HCT116 (cell line): Measurements from ENCODE around the gene CPNE5. TPM values are rescaled to one million over a fixed set of nuclear protein-coding genes. Genes with fewer than 3 reads are reported as not detected.
A peak's percentile ranks its signal among the peaks of the same experiment; 100 is the strongest.

Experiments
- ATAC-seq: fragments of 200-7000 bp; cut with Tn5 transposase; 2 replicates; pipeline ENCODE4 v1.9.1; 2020; ENCODE audit warnings: mild to moderate bottlenecking, moderate library complexity
- BruUV-seq: library from RNA; stranded (reverse); fragments of 400-500 nt; replicated peaks from 2 replicates; lab custom pipeline; 2021; lab: Mats Ljungman, UMichigan
- CTCF ChIA-PET: fragments of 300-600 bp; sonication (Branson Sonifier 250); formaldehyde crosslinking; loops from one replicate; lab custom pipeline; 2021; ENCODE audit warnings: antibody characterized with exemption; lab: Charles Lee
- POLR2A ChIA-PET: fragments of 300-600, 350-600 bp; sonication (Branson Sonifier 250); formaldehyde crosslinking; loops from one replicate; lab custom pipeline; 2021; ENCODE audit warnings: antibody characterized with exemption; lab: Charles Lee
- RAD21 ChIA-PET, 2 experiments: fragments of 300-600 bp; sonication (Branson Sonifier 250); formaldehyde crosslinking; loops; one replicate each; lab custom pipeline; 2023; ENCODE audit warnings: low total read pairs in 2 of 2; ENCODE audit not compliant: uncharacterized antibody in 2 of 2, unreplicated experiment in 2 of 2, low non-redundant PET in 1 of 2; lab: Charles Lee
- DNase-seq: peaks from one replicate; pipeline ENCODE4 v3.0.0-alpha.2; 2010; ENCODE audit warnings: low read depth, low spot score
- H2AFZ ChIP-seq: fragments of 200-600 bp; shearing (Covaris generic), sonication (generic); 2 replicates; pipeline ENCODE4 v1.6.1; 2017; ENCODE audit warnings: low read depth, mixed run types, mixed read lengths, antibody characterized with exemption, low read length; ENCODE audit not compliant: poor library complexity, severe bottlenecking
- H3K27ac ChIP-seq: 2 replicates; pipeline ENCODE4 v1.5.1; 2012; ENCODE audit warnings: low read depth, low read length
- H3K27me3 ChIP-seq: fragments of 200-600 bp; sonication (generic); 2 replicates; pipeline ENCODE4 v1.6.1; 2016; ENCODE audit warnings: mixed run types, low read length, mixed read lengths; ENCODE audit not compliant: insufficient read depth
- H3K36me3 ChIP-seq, 2 experiments: fragments of 200-500 bp in 1 of 2; fragments of 200-600 bp in 1 of 2; sonication (Bioruptor generic) in 1 of 2; sonication (generic) in 1 of 2; 2 replicates each; pipeline versions ENCODE4 v1.5.1 to v1.6.1; 2014 to 2016; ENCODE audit warnings: low read length in 2 of 2, inconsistent platforms in 1 of 2, mixed read lengths in 1 of 2, mixed run types in 1 of 2; ENCODE audit not compliant: insufficient read depth in 2 of 2, control insufficient read depth in 1 of 2
- H3K4me1 ChIP-seq, 2 experiments: fragments of 200-600 bp in 1 of 2; sonication (generic) in 1 of 2; 2 replicates each; pipeline versions ENCODE4 v1.5.1 to v1.6.1; 2012 to 2017; ENCODE audit warnings: low read length in 2 of 2, inconsistent platforms in 1 of 2, mild to moderate bottlenecking in 1 of 2, mixed read lengths in 1 of 2, mixed run types in 1 of 2, moderate library complexity in 1 of 2; ENCODE audit not compliant: insufficient read depth in 2 of 2, control insufficient read depth in 1 of 2
- H3K4me2 ChIP-seq: fragments of 200-600 bp; sonication (generic); 2 replicates; pipeline ENCODE4 v1.6.1; 2017; ENCODE audit warnings: mixed run types, low read length, mixed read lengths
- H3K4me3 ChIP-seq, 2 experiments: fragments of 200-600 bp in 1 of 2; sonication (generic) in 1 of 2; replicated peaks in 1 of 2; 2 replicates each; pipeline ENCODE4 v1.5.1; 2011 to 2016; ENCODE audit warnings: low read length in 2 of 2, control low read depth in 1 of 2, low read depth in 1 of 2, mild to moderate bottlenecking in 1 of 2, mixed read lengths in 1 of 2, mixed run types in 1 of 2
- H3K79me2 ChIP-seq: fragments of 200-600 bp; sonication (generic); 2 replicates; pipeline ENCODE4 v1.6.1; 2017; ENCODE audit warnings: mild to moderate bottlenecking, mixed run types, low read length, moderate library complexity, mixed read lengths; ENCODE audit not compliant: insufficient read depth
- H3K9ac ChIP-seq: fragments of 200-600 bp; sonication (generic); 2 replicates; pipeline ENCODE4 v1.6.1; 2016; ENCODE audit warnings: low read length, mixed read lengths
- H3K9me2 ChIP-seq: fragments of 200-600 bp; sonication (generic), shearing (Covaris generic); 2 replicates; pipeline ENCODE4 v1.6.1; 2017; ENCODE audit warnings: mixed run types, mild to moderate bottlenecking, moderate library complexity; ENCODE audit not compliant: insufficient read depth
- H3K9me3 ChIP-seq, 2 experiments: fragments of 200-500 bp in 1 of 2; fragments of 200-600 bp in 1 of 2; sonication (Bioruptor generic) in 1 of 2; sonication (generic) in 1 of 2; 2 replicates each; pipeline ENCODE4 v1.6.1; 2014 to 2017; ENCODE audit warnings: low read length in 2 of 2, mixed read lengths in 2 of 2, inconsistent platforms in 1 of 2, low read depth in 1 of 2, mild to moderate bottlenecking in 1 of 2, mixed run types in 1 of 2, moderate library complexity in 1 of 2; ENCODE audit not compliant: control insufficient read depth in 1 of 2, insufficient read depth in 1 of 2
- H4K20me1 ChIP-seq: fragments of 200-600 bp; sonication (generic), shearing (Covaris generic); 2 replicates; pipeline ENCODE4 v1.6.1; 2017; ENCODE audit warnings: mixed run types, mild to moderate bottlenecking, moderate library complexity; ENCODE audit not compliant: insufficient read depth
- CTCF ChIP-seq, 3 experiments: fragments of 200-600 bp in 1 of 3; sonication (generic) in 1 of 3; IDR thresholded peaks in 2 of 3; conservative IDR thresholded peaks in 1 of 3; 2 replicates each; pipeline ENCODE4 v1.5.1; 2012 to 2017; ENCODE audit warnings: low read depth in 2 of 3, low read length in 2 of 3, antibody characterized with exemption in 1 of 3, borderline replicate concordance in 1 of 3, control low read depth in 1 of 3, mild to moderate bottlenecking in 1 of 3, mixed read lengths in 1 of 3, mixed run types in 1 of 3, moderate library complexity in 1 of 3; ENCODE audit not compliant: insufficient read depth in 1 of 3
- EZH2phosphoT487 ChIP-seq: fragments of 200-600 bp; IDR thresholded peaks from 2 replicates; pipeline ENCODE4 v1.6.1; 2018; ENCODE audit warnings: antibody characterized with exemption, borderline replicate concordance
- ZFX ChIP-seq: fragments of 450-650 bp; IDR thresholded peaks from 2 replicates; pipeline ENCODE4 v1.6.1; 2017
- intact Hi-C: fragments of 100-400 bp; cut with micrococcal nuclease; formaldehyde crosslinking; loops from 2 replicates; pipeline ENCODE4 v1.10.0; 2022
- total RNA-seq: library from RNA; stranded (reverse); gene quantifications from one replicate; pipeline ENCODE4 v1.2.1, GENCODE V29; 2021; ENCODE audit not compliant: unreplicated experiment

Gene CPNE5
- total RNA-seq, 1 experiment from 2014 or later: not detected

GRCh38 chr6:36836111-36837021 is 2.9 kb downstream of the CPNE5 start:
- peaks cover 10% of the 10 kb centered on the region; the same call in 1 of the 2 replicates for H3K27me3 ChIP-seq
- no peak overlapping the region for H2AFZ ChIP-seq
- H3K4me3 ChIP-seq: no peak overlapping the region
- no TSS peak for BruUV-seq
- H3K36me3 ChIP-seq: no peaks in the 10 kb centered on the region
- H3K27ac ChIP-seq: no peak overlapping the region
- CTCF ChIA-PET: interaction anchor here (2.1 kb wide), 1 partner anchor 13 kb away, joined by 6 read pairs; no protein-coding TSS in a partner anchor
- no peaks in the 10 kb centered on the region for H3K9me2 ChIP-seq
- H3K4me2 ChIP-seq: no peak overlapping the region
- no peaks in the 10 kb centered on the region for H4K20me1 ChIP-seq
- no peaks in the 10 kb centered on the region for H3K79me2 ChIP-seq
- H3K9ac ChIP-seq: no peak overlapping the region
- no peaks in the 10 kb centered on the region for H3K9me3 ChIP-seq
- peak in 2 of 3 experiments; percentile 10 to 14; a peak in 1 of 6 replicates for TF ChIP-seq CTCF (IDR thresholded peaks at IDR 0.05 in 2 of 3, conservative IDR thresholded peaks at IDR 0.05 in 1 of 3; ENCODE audit: borderline replicate concordance in 1 of 3, insufficient read depth in 1 of 3, low read depth in 2 of 3, low read length in 2 of 3)
- TF ChIP-seq ZFX: no peak
- no peak for TF ChIP-seq EZH2phosphoT487
- TF ChIP-seq, all 23 proteins: peak for 1
- DNase-seq (no peak), ATAC-seq (0 out of 2 replicates have a peak, but pooled peaks have one; percentile 37)
- RAD21 ChIA-PET: no interaction called here
- POLR2A ChIA-PET: no interaction called here
- H3K4me1 ChIP-seq: peaks cover 0 to 7% of the 10 kb centered on the region in 2 experiments; a peak in 1 of 4 replicates
- intact Hi-C loops: no loop called here
